Measurements from ENCODE around the gene ZDHHC5.

The ZDHHC5 gene

GRCh38 chr11:57668434-57668782 is 494 bp downstream of the ZDHHC5 start (continued):
- TF ChIP-seq SCRT2 (tag by site-specific recombination; IDR thresholded peaks at IDR 0.05) (no peak), ZNF473 (tag by site-specific recombination; IDR thresholded peaks at IDR 0.05) (no peak), EGR2 (tag by site-specific recombination; IDR thresholded peaks at IDR 0.05; ENCODE audit: low read depth) (no peak), HOXC10 (CRISPR knock-in tag; IDR thresholded peaks at IDR 0.05) (no peak), ELK4 (IDR thresholded peaks at IDR 0.05; ENCODE audit: borderline replicate concordance, low read depth, low read length) (no peak), PRDM2 (tag by site-specific recombination; IDR thresholded peaks at IDR 0.05; ENCODE audit: borderline replicate concordance) (no peak), FEZF1 (tag by site-specific recombination; IDR thresholded peaks at IDR 0.05) (no peak), ZNF324 (tag by site-specific recombination; IDR thresholded peaks at IDR 0.05) (no peak), ZNF132 (tag by site-specific recombination; IDR thresholded peaks at IDR 0.05; ENCODE audit: borderline replicate concordance) (no peak), ZNF280D (tag by site-specific recombination; IDR thresholded peaks at IDR 0.05) (no peak), ZNF76 (tag by site-specific recombination; IDR thresholded peaks at IDR 0.05; ENCODE audit: borderline replicate concordance, low read depth) (no peak)

GRCh38 chr11:57674251-57674650 is 6.3 kb downstream of the ZDHHC5 start:
- ChIA-PET POLR2A (no interaction called here), CTCF (interaction anchor here (2.2 kb wide), 1 partner anchor 127 kb away, joined by 8 read pairs; no protein-coding TSS in a partner anchor)
- H3K36me3 ChIP-seq (ENCODE audit: control insufficient read depth in 2 of 2, insufficient read depth in 1 of 2, low read length in 2 of 2), result peaks cover 5 to 66% of the 10 kb centered on the region in 2 experiments
- H3K4me1 ChIP-seq (ENCODE audit: control insufficient read depth, insufficient read depth, low read length), result no peaks in the 10 kb centered on the region
- no peak overlapping the region for H3K4me3 ChIP-seq (ENCODE audit: low read depth, low read length)
- no peaks in the 10 kb centered on the region for H3K9me3 ChIP-seq (ENCODE audit: control insufficient read depth, insufficient read depth, low read depth, low read length)
- TF ChIP-seq ZNF16 (tag by site-specific recombination; IDR thresholded peaks at IDR 0.05; ENCODE audit: low read depth), result no peak
- TF ChIP-seq GLIS1 (tag by site-specific recombination; IDR thresholded peaks at IDR 0.05), result no peak
- TF ChIP-seq ZNF112 (tag by site-specific recombination; IDR thresholded peaks at IDR 0.05), result no peak
- TF ChIP-seq AEBP2 (tag by site-specific recombination; IDR thresholded peaks at IDR 0.05; ENCODE audit: borderline replicate concordance), result no peak
- no peak overlapping the region for H3K27ac ChIP-seq (ENCODE audit: extremely low read depth, low read depth, low read length)

Data from HEK293 (cell line).